Measurements from ENCODE around the gene SOWAHC. TPM values are rescaled to one million over a fixed set of nuclear protein-coding genes. Genes with fewer than 3 reads are reported as not detected.
A peak's percentile ranks its signal among the peaks of the same experiment; 100 is the strongest.

SOWAHC gene
- total RNA-seq, 1 donor from 2014 or later: 23.0 TPM

DNA sequence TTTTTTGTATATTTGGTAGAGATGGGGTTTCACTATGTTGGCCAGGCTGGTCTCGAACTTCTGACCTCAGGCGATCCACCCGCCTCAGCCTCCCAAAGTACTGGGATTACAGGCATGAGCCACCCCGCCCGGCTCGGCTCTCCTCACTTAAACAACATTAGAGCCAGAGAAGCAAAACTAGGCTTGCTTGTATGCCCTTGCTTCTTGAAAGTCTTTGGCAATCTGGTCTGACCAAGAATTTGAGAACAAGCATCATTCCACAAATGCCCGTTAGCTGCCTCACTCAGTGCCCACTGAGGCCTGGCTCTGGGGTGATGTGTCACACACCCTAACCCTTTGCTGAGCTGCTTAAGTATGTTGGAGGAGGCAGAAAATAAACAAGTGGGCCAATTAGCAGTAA, 33.5 kb downstream of the SOWAHC start:
- DNase-seq: no peak

DNA sequence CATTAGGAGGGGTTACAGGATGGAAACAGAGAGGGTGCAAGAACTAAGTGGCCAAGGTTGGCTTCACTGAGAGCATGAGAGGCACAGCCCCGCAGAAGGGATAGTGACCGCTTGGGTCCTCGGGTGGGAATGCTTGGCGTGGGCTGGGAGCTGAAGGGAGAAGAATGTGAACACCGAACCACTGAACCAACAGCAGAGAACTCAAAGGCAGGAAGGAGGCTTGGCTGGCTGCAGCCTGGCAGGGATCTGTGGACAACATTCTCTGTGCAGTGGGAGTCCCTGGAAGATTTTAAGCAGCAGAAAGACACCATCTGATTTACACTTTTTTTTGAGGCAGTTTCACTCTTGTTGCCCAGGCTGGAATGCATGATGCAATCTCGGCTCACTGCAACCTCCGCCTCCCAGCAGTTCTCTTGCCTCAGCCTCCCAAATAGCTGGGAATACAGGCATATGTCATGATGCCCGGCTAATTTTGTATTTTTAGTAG, 33.9 kb downstream of the SOWAHC start:
- no peak for DNase-seq

DNA sequence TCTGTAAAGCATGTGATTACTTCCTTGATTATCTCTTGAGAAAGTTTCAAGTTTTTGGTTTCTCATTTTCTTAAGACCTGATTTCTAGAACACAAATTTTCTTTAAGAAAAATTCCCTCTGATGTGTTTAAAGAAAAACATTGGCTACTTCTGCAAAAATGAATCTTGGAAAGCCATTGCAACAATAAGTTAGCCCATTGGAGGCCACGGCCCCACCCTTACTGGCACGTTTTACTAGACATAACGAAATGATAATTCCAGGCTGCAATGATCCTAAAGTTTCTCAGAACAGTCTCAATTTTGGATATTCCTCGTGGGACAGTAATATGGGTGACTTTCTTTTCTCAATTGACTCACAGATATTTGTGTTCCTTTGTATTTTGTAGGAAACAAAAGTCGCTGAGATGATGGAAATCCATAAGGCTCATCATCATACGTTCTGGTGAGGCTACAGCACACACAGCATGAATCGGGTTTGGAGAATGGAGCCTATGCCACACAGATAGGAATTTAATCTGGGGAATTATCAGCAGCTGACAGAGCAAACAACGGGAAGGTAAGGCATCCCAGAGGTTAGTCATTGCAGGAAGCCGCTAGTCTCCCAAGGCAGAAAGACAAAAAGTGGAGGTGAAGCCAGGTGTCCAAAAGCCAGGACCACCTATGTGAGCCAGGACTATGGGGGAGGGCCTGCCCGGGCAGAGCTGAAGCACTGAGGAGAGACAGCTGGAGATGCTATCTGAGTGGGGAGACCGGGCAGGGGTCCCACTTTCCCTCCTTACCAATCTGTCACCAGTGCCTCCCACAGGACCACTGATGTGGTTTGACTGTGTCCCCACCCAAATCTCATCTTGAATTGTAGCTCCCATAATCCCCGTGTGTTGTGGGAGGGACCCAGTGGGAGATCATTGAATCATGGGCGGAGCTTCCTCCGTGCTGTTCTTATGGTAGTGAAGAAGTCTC, 35.9 kb downstream of the SOWAHC start:
- DNase-seq: no peak

- DNase-seq: peak; percentile 33
Measured at GRCh38 chr2:109654326-109655050, 40.3 kb downstream of the SOWAHC start.

- no peak for DNase-seq
Measured at GRCh38 chr2:109655287-109655686, 41.1 kb downstream of the SOWAHC start.

DNA sequence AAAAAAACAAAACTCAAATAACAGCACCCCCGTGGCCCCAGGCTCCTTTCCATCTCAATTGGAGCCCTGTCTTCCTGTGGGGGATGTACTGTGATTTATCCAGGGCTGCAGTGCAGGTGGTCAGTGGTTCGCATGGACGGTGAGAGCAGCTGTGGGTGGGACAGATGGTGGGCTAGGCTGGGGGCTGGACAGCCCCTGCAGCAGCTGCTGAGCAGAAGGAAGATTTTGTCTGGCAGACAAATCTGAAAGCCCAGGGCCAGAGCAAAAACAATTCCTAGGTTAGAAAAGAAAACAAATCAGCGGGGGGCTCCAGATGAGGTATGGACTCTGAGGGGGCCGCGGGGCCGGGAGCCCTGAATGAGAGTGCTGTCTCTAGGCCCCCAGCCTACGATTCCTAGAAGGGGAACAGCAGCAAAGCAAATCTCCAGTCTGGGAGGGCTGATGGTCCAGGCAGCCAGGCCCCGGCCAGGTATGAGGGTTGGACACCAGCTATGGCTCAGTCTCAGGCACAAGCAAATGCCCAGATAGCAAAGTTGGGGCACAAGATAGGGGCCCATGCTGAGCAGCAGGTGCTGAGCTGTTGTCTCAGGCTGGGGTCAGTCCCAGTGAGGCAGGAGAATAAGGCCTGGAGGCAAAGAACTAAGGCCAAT, 45.4 kb downstream of the SOWAHC start:
- peak; percentile 55 for DNase-seq

DNA sequence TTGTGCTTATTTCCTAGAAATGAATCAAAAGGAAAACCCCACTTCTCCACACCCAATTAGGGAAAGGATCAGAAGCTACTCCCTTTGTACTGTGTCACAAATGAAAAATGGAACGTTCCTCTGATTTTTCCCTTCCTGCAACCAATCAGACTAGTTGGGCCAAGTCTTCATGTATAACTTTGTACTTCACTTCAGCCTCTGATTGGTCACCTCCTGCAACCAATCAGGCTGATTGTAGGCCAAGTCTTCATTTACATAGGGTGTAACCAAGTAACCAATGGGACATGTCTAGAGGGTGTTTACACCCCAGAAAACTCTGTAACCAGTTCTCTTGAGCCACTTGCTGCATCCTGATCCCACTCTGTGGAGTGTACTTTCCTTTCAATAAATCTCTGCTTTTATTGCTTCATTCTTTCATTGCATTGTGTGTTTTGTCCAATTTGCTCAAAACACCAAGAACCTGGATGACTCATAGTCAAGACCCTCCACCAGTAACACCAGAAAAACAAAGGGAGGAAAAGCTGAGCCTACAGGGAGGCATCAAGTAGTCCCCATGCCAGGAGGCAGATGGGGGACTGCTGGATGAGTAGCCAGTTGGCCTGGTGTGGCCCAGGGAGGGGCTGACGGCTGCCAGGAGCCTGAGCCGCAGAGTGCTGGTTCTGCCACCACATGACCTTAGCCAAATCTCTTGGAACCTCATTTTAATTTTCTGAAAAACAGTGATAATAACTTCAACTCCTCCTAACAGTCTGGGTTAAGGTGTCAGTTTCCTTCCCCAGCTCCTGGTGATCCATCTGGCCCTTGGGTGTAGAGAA, 46.1 kb downstream of the SOWAHC start:
- no peak for DNase-seq

DNA sequence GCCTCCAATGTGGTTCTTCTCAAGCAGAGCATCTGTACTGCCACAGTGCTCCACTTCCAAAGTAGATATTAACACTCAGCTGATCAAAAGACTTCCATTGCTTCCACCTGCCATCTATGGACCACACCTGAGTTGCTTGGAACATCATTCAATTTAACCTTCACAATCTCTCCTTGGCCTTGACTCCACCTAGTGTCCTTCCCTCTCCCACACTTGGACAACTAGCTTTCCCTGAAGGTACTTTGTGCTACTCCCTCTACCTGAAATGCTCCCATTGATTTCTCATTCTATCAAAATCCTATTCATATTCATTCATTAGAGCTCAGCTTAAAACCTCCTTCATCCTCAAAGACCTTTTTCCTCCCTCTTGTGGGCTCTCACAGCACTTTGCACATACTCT, 48.7 kb downstream of the SOWAHC start:
- DNase-seq: no peak

DNA sequence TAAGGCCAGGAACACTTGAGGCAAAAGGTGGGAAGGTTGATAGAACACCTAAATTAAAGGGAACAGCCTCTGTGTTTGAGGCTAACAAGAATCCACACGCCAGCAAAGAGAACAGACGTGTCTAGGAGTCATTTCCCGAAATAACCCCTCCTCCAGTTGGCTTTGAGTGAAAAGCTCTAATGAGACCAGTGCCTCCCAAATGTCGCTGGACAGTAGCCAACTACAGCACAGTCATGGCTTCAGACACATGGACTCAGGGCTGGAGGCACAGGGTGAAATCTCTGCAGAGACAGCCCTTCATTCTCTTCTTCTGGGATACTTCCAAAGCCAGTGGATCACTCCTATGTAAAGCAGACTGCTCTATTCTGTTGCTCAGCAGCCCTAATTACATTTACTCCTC, 49.6 kb downstream of the SOWAHC start:
- peak; percentile 94 for DNase-seq

- no peak for DNase-seq
Measured at GRCh38 chr2:109666466-109666865, 52.3 kb downstream of the SOWAHC start.

Other genes starting within 250 kb of the SOWAHC start
- gene SEPTIN10, start 398 bp upstream of the SOWAHC start, total RNA-seq: 113 TPM
- 53.6 TPM for gene RGPD5, start 179.9 kb downstream of the SOWAHC start, total RNA-seq

Measured in tongue (tissue), 2 donors.